GM18498 (cell line): Measurements from ENCODE around the gene SMIM10L2A.
"Not testable (repeated sequence)": the region's sequence is repeated elsewhere in the genome, so short reads cannot be mapped to it uniquely, and the experiment has no call there.

Source experiments
- ATAC-seq: cut with Tn5 transposase; IDR thresholded peaks from one replicate; pipeline ENCODE4 v1.9.1; 2021; ENCODE audit warnings: mild to moderate bottlenecking, moderate library complexity; ENCODE audit not compliant: unreplicated experiment

SMIM10L2A gene

DNA sequence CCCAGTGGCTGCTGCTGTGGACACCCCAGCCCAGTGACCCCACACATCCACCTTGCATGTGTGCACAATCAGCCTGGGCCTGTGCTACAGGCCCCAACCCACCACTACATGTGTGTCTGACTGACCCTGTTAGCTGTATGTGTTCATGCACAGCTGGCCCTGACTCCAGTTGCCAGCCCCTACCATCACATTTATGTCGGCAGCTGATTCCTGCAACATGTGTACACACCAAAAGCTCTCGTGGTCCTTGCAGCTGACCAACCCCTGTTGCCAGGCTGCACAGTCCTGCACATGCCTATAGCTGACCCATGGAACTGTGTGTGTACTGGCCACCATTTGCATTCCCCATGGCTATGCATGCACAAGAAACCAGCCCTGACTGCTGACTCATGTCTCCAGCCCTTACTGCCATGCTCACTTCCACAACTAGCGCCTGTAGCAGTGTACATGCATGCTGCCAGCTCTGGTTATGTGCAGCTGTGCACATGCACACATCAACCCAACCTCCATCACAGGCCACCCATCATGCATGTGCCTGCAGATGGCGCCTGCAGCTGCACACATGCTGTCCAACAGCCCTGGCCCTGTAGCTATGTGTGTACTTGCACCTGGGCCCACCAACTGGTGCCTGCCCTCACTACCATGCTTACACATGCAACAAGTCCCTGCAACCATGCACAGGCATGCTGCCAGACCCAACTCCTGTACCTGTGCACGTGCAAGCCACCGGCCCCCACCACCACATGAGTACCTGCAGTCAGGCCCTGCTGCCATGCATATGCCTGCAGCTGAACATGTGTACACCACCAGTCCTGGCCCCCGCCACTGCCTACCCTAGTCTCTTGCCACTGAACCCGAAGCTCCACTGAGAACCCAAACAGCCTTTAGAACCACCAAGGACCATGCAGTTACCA lies 28.1 kb downstream of the SMIM10L2A start:
- no peak for ATAC-seq

DNA sequence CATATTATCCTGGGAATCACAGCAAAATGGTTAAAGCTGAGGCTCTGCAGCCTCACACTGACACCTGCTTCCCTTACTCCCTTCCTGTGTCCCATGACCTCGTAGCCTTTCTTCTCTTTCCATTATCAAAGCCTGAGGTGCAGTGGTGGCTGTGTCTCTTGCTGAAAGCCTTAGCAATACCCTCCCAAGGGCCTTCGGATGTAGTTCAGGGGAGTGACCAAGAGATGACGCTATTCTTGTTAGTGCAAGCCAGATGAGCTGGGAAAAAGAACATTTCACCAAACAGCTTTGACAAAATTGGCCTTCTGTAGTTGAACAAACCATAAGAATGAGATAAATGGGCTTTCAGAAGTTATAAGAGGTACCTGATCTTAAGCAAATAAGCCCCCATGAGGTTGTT lies 31.6 kb downstream of the SMIM10L2A start:
- no peak for ATAC-seq

DNA sequence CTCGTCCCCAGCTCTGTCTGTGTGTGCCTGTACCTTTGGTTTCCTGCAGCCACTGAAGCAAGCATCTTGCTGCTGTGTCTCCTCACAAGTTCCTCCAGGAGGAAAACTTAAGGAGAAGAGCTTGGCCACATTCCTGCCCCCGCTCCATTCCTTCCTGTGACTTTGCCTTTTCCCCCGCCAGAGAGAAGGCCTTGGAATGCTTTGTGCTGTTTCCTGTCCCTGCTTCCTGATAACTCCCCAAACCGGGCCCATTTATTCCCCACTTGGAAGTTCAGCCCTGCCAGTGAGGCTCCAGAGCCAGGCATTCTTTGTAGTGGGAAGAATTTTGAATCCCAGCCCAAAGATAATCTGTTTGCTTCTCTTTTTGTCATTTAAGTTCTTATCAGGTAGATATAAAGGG lies 33.1 kb downstream of the SMIM10L2A start:
- no peak for ATAC-seq

DNA sequence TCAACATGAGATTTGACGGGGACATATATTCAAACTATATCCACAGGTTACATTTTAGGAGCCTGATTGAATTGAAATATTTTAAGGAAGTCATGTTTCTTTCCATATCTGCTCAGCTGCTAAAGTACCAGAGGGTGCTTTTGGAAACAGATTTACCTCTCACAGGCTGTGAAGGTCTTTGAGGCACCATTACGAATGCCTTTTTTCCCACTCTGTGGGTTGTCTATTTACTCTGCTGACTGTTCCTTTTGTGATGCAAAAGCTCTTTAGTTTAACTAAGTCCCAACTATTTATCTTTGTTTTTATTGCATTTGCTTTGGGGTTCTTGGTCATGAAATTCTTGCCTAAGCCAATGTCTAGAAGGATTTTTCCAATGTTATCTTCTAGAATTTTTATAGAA lies 40.0 kb downstream of the SMIM10L2A start:
- ATAC-seq: not testable (repeated sequence)

DNA sequence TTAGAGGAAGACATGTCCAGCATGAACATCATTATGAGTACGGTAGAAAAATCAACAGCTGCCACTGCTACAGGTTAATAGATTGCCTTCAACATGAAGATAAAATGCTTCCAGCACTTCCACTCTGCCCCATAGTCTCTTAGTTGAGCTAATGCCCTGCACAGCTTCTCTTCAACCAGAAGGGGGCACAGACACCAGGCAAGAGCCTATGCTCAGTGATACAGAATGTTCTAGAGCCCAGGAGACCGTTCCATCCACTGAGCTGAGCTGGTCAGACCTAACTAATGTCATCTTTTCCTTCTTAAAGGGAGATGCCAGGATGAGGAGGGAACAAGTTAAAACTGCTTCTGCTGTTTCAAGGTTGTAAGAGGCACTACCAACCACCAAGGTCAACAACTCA lies 42.2 kb downstream of the SMIM10L2A start:
- ATAC-seq: no peak

DNA sequence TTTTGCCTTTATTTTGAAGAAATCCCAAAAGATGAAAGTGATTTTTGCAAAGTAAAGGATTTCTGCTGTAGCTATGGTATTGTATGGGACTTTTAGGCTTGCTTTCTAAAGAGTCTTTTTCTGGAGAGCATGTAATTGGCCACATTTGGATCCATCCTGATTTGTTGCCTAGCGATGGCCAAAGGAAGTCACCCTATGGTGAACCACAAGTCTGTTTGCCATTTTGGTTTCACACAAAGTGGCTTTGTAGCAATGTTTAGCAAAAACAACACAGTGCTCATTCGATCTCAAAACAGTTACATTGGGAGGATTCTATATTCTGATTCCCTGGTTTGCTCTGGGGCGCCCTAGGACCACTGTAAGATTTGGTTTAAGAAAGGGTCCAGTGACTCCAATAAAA lies 54.6 kb downstream of the SMIM10L2A start:
- ATAC-seq: no peak

DNA sequence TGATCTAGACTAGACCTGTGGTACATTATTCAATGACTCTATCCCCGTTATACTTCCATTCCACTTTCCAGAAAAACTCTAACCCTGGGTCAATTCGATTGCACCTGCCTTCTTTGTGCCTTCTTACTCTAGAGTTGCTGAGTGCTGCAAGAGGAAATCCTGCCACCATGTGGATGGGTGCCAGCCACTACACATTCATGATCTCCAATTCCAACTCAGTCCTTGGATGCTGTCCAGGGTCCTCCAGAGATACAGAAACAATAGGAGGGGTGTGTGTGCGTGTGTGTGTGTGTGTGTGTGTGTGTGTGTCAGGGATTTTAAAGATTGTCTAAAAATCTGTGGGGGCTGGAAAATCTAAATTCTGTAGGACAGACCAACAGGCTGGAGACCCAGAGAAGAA lies 55.8 kb downstream of the SMIM10L2A start:
- no peak for ATAC-seq
